OCI-LY1 (cell line): ENCODE data around the gene ZBTB42.

Experiments used
- EZH2 ChIP-seq: fragments of 200-600 bp; sonication (generic), shearing (Covaris generic); IDR thresholded peaks from 2 replicates; pipeline ENCODE4 v1.8.0; 2017; ENCODE audit warnings: borderline replicate concordance, mixed run types, mild to moderate bottlenecking, antibody characterized with exemption, low read length, moderate library complexity, mixed read lengths
- TF ChIP-seq, protein P1 (sequence below): fragments of 200-600 bp; sonication (generic), shearing (Covaris generic); IDR thresholded peaks from 2 replicates; pipeline ENCODE4 v1.5.1; 2017; ENCODE audit warnings: mild to moderate bottlenecking, antibody characterized with exemption, low read length, moderate library complexity, mixed read lengths

DNA sequence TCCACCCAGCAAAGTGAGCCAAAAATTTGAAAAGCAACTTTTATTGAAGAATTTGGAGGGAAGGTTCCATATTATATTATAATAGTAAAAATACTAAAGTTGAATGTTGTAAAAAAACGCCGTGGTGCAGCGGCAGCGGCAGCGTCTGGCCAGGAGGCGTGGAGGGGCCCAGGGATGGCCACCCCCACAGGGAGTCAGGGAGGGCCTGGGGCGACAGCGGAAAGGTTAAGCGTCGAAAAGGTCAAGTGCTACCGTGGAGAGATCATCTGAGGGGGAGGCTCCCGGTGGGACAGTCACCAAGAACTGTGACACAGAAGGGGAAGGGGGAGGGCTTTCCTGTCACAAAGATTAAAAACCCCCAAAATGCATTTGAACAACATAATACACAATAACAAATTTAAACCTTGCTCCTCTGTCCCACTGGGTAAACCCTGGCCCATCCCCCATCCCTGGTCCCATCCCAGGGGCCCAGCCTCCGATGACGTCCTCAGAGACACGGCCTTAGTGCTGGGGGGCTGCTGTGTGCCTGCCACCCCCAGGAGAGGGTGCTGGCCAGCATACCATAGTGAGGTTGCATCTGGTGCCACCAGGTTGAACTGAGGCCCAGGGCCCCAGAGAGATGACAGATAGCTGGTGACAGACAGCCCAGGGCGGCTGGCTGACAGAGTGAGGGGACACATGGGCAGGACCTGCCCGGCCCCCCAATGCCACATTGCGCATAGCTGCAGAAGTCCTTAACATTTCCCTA is 31.4 kb upstream of the ZBTB42 start:
- TF ChIP-seq, protein P1, sequence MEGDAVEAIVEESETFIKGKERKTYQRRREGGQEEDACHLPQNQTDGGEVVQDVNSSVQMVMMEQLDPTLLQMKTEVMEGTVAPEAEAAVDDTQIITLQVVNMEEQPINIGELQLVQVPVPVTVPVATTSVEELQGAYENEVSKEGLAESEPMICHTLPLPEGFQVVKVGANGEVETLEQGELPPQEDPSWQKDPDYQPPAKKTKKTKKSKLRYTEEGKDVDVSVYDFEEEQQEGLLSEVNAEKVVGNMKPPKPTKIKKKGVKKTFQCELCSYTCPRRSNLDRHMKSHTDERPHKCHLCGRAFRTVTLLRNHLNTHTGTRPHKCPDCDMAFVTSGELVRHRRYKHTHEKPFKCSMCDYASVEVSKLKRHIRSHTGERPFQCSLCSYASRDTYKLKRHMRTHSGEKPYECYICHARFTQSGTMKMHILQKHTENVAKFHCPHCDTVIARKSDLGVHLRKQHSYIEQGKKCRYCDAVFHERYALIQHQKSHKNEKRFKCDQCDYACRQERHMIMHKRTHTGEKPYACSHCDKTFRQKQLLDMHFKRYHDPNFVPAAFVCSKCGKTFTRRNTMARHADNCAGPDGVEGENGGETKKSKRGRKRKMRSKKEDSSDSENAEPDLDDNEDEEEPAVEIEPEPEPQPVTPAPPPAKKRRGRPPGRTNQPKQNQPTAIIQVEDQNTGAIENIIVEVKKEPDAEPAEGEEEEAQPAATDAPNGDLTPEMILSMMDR = no peak
- no peak for TF ChIP-seq EZH2
